GM19467 (cell line): Measurements from ENCODE around the gene SLC17A4.

ENCODE experiments used
- ATAC-seq: cut with Tn5 transposase; IDR thresholded peaks from one replicate; pipeline ENCODE4 v1.9.1; 2021; ENCODE audit warnings: mild to moderate bottlenecking, moderate library complexity; ENCODE audit not compliant: unreplicated experiment

Gene SLC17A4, protein sequence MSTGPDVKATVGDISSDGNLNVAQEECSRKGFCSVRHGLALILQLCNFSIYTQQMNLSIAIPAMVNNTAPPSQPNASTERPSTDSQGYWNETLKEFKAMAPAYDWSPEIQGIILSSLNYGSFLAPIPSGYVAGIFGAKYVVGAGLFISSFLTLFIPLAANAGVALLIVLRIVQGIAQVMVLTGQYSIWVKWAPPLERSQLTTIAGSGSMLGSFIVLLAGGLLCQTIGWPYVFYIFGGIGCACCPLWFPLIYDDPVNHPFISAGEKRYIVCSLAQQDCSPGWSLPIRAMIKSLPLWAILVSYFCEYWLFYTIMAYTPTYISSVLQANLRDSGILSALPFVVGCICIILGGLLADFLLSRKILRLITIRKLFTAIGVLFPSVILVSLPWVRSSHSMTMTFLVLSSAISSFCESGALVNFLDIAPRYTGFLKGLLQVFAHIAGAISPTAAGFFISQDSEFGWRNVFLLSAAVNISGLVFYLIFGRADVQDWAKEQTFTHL

DNA sequence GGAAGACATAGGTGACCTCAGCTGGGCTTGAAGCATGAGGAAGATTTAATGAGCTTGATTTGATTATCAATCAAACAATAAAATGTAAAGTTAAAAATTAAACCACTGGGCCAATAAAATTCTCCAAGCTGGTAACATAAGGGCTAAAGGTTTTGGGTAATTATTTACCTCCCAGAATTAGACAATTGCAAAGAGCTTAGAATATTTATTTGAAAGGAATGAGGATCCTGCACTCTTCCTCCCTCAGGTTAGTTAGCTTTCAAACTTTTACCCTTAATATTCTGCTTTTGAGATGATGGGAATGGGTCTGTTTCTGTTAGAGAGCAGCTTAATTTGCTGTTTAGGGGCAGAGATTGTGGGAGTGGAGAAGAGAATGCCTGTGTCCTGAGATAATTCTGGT lies at the start of gene SLC17A4:
Gene SLC17A4, plus strand, starts transcription at position 208 of the 400 bp plus-strand sequence. CDS start 7,221 bp downstream, outside the sequence.
- no peak for ATAC-seq

DNA sequence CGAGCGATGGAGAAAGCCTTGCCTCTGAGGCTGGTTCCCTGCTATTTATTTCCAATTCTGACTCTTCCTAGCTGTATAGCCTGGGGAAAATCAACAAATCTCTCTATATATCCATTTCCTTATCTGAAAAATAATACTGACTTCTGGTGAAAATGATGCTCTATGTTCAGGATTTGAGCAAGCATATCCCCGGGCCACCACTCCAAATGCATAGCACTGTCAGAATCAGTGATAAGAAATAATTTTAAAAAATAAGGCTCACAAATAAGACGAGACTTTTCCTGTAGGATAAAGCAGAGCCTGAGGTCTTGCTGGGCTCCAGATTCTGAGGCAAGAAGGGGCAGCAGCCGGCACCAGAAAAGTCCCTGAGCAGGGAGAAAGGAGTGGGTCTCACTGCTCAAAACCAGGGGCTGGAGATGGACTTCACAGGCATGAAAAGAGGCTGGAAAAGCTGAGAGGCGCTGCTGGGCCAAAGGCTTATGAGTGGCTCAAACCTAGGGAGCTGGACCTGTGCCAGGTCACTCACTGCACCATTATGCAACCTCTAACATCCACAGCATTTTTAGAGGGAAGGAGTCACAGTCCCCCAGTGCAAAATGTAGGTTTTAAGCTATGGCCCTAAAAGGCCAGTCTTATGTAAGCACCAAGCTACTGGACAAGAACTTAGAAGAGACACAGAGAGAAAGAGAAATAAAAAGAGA lies 48.1 kb upstream of the SLC17A4 start:
- ATAC-seq, result no peak

DNA sequence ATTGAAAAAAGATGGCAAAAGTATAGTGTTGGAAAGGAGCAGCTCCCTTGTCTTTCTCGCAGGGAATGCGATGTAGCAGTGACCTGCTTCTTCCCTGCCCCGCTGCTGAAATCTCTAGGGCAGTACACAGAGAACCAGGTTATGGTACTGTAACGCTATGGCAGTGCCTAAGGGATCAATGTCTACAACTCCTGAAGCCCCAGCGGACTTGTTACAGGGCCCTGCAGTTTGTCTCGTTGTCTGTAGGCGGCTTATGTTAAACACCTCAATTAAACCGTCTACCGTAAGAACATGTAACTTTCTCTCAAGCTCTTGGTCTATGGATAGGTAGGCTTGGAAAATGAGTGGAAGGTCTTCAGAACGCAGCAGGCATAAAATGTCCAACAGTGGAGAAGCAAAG lies 44.8 kb upstream of the SLC17A4 start:
- no peak for ATAC-seq

DNA sequence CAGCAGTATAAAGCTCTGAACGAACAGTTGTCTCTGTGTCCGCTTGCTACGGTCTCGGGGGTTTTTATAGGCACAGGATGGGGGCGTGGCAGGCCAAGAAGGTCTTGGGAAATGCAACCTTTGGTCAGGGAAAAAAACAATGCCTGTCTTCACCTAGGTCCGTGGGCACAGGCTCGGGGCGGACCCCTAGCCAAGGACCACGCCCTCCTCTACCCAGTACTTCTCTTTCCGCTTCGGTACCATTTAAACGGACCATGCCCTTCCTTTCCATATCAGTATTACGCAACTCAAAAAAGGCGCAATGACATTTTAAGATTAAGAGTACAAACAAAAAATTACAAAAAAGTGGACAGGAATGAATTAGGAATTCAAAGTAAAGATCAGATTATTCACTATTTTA lies 44.3 kb upstream of the SLC17A4 start:
- no peak for ATAC-seq

- no peak for ATAC-seq
Observed at GRCh38 chr6:25713824-25714223, 40.7 kb upstream of the SLC17A4 start.

DNA sequence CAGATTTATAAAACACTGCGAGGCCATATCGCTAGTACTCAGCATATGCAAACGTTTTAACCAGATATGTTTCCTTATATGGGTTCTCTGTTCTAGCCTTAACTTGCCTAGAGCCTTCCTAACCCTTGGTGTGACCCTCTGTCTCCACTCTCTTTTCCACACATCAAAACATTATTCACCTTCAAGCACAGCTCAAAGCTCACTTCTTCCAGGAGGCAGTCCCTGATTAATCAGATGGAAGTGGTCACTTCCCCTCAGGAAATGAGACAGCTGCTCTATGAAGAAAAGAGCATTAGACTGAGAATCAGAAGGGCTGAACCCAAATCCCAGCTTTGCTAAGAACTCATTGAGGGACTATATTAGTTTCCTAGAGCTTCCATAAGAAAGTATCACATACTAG lies 39.8 kb upstream of the SLC17A4 start:
- no peak for ATAC-seq

- ATAC-seq, result no peak
Observed at GRCh38 chr6:25715794-25716193, 38.7 kb upstream of the SLC17A4 start.

GRCh38 chr6:25717866-25718740 lies 36.4 kb upstream of the SLC17A4 start:
- no peak for ATAC-seq

- no peak for ATAC-seq
Observed at GRCh38 chr6:25726122-25726911, 28.2 kb upstream of the SLC17A4 start.

GRCh38 chr6:25727028-25727427 lies 27.5 kb upstream of the SLC17A4 start:
- ATAC-seq, result no peak

DNA sequence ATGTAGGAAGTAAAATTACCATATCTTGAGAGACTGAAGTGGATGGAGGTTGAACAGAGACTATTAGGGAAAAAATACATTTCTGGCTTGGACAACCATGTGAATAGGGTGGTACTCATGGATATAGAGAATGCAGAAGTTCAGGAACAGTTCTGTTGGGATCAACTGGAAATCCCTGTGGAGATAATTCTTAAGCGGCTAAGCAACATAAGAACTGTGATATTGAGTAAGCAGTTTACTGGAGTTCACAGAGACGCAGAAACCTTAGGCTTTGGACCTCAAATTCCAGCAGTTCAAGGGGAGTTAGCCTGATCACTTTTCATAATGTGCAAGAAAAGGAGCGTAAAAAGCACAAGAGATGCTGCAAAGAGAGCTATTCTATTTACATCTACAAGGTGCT lies 23.6 kb upstream of the SLC17A4 start:
- no peak for ATAC-seq

- ATAC-seq, result no peak
Observed at GRCh38 chr6:25731721-25732120, 22.8 kb upstream of the SLC17A4 start.

GRCh38 chr6:25732468-25733198 lies 21.9 kb upstream of the SLC17A4 start:
- no peak for ATAC-seq

GRCh38 chr6:25735261-25735660 lies 19.3 kb upstream of the SLC17A4 start:
- no peak for ATAC-seq

- ATAC-seq, result no peak
Observed at GRCh38 chr6:25743868-25744267, 10.7 kb upstream of the SLC17A4 start.

- ATAC-seq, result no peak
Observed at GRCh38 chr6:25745836-25746235, 8.7 kb upstream of the SLC17A4 start.

DNA sequence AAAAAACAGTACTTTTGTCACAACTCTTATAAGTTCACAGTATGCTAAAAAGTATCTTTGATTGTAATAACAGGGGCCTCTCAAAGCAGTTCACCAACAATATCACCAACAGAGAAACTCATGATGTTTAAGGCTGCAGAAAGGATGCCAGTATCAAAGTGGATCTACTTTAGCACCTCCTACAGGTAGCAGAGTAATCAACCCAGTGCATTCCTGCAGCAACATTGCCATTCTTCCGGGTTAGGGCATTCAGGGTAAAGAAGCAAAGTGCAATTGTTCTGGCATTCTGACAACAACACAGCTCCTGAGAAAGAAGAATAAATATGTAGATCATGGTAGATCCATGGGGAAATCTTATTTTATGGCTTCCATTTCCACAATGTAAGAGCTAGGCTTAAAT lies 7.6 kb upstream of the SLC17A4 start:
- no peak for ATAC-seq

DNA sequence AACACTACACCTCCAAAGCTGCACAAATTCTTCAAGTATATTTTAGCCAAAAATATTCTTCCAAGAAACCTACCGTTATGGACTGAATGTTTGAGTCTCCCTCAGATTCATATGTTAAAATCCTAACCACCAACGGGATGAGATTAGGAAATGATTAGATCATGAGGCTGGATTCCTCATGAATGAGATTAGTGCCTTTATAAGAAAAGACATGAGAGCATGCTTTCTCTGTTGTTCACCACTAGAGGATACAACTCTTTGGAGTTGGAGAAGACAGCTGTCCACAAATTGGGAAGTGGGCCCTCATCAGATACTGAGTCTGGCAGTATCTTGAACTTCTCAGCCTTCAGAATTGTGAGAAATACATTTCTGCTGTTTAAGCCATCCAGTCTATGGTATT lies 7.1 kb upstream of the SLC17A4 start:
- no peak for ATAC-seq

GRCh38 chr6:25748049-25748448 lies 6.5 kb upstream of the SLC17A4 start:
- no peak for ATAC-seq
